IPS-NIHi7 (cell line): Measurements from ENCODE around the gene PTGIS.
"Not testable (repeated sequence)": the region's sequence is repeated elsewhere in the genome, so short reads cannot be mapped to it uniquely, and the experiment has no call there.

Experiments used
- DNase-seq: peaks from one replicate; pipeline ENCODE4 v3.0.0; 2012; ENCODE audit warnings: mixed read lengths; ENCODE audit errors: extremely low spot score

The PTGIS gene

GRCh38 chr20:49579874-49580812, 12.2 kb upstream of the PTGIS start:
- no peak for DNase-seq

- DNase-seq = no peak
These were observed 11.3 kb upstream of the PTGIS start for GRCh38 chr20:49579195-49579594.

GRCh38 chr20:49578436-49578835, 10.5 kb upstream of the PTGIS start:
- DNase-seq = no peak

GRCh38 chr20:49575551-49576060, 7.7 kb upstream of the PTGIS start:
- DNase-seq = no peak

GRCh38 chr20:49573900-49574416, 6.0 kb upstream of the PTGIS start:
- no peak for DNase-seq

GRCh38 chr20:49572857-49573256, 4.9 kb upstream of the PTGIS start:
- peak; percentile 68 for DNase-seq

- no peak for DNase-seq
These were observed 3.6 kb upstream of the PTGIS start for GRCh38 chr20:49571553-49571835.

- DNase-seq = no peak
These were observed 3.1 kb upstream of the PTGIS start for GRCh38 chr20:49570828-49571552.

- DNase-seq = no peak
These were observed 2.4 kb upstream of the PTGIS start for GRCh38 chr20:49570161-49570827.

GRCh38 chr20:49569411-49570115, 1.6 kb upstream of the PTGIS start:
- no peak for DNase-seq

GRCh38 chr20:49568278-49569151, 578 bp upstream of the PTGIS start:
- DNase-seq = peak; percentile 86

- DNase-seq = no peak
These were observed 1.3 kb downstream of the PTGIS start for GRCh38 chr20:49566401-49567364.

- not testable (repeated sequence) for DNase-seq
These were observed 2.9 kb downstream of the PTGIS start for GRCh38 chr20:49564991-49565390.

- DNase-seq = no peak
These were observed 4.6 kb downstream of the PTGIS start for GRCh38 chr20:49563015-49563980.

- peak; percentile 70 for DNase-seq
These were observed 5.5 kb downstream of the PTGIS start for GRCh38 chr20:49562311-49563014.

- no peak for DNase-seq
These were observed 6.1 kb downstream of the PTGIS start for GRCh38 chr20:49561806-49562205.

GRCh38 chr20:49561256-49561655, 6.7 kb downstream of the PTGIS start:
- DNase-seq = no peak
